ENCODE data around the gene SCN4B.

The SCN4B gene

DNA sequence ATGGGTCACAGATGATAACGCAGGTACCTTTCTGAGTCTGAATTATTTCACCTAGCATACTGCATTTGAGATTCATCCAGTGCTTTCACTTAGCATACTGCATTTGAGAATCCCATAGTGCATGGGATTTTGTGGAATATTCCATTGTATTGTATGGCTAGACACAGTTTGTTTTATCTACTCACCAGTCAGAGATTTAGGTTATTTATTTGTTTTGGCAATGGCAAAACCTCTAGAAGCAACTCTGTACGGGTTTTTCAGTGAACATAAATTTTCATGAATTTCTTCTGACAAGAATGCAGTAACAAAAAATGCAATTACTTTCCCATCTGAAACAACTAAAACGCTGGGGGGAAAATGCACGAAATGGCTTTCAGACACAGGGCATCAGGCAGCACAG, 24.3 kb downstream of the SCN4B start:
- DNase-seq: no peak

DNA sequence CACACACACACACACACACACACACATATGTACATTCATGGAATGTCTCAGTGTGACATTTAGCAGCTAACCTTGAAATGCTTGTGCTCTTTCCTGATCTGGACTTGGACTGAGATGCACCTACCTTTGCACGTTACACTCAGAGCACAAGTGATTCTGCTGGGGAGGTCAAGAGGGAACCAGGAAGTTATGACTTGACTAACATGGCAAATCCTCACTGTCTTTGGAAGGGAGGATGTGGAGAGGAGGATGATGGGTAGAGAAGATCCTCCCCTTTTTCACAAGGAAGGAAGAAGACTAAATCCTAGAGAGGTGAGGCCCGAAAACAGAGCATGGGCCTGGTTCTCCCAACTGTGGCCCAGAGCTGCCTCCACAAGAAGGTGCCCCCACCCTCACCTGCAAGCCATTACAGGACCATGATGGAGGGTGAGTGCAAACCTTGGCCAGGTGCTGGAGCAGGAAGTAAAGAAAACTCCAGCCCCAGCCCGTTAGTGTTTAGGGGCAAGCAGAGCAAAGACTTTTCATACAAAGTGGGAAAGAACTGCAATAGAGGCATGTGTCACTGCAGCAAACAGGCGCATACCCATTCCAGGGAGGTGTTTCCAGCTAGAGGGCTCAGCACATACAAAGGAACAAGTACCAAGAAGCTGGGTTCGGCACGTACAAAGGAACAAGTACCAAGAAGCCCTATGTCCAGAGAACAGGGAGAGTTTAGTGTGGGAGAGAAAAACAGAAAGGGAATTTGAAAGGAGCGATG, 26.4 kb downstream of the SCN4B start:
- DNase-seq: no peak

DNA sequence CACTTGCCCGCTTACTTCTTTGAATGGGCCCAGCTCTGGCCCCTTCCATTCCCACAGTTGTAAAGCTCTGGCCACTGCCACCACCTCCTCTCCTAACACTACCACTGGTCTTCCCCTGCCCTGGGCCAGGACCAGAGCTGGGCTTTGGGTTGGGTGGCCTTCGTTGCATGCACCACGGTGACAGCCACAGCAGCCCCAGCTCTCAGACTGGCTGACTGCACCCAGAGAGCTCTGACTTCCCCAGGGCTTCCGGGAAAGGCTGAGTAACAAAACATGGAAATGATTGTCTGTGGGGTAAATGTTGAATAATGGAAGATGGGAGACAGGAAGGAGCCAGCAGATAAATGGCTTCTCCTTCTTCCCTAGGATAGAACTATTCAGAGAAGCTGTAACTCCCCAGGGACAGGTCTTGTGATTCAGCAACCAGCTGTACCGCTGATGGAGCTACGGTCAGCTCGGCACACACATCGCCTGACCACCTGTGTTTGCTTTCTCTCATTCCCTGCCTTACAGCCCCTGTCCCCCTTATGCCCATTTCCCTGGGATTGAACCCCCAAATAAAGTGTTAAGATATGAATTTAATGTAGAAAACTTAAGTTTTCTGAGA, 27.6 kb downstream of the SCN4B start:
- DNase-seq: no peak

DNA sequence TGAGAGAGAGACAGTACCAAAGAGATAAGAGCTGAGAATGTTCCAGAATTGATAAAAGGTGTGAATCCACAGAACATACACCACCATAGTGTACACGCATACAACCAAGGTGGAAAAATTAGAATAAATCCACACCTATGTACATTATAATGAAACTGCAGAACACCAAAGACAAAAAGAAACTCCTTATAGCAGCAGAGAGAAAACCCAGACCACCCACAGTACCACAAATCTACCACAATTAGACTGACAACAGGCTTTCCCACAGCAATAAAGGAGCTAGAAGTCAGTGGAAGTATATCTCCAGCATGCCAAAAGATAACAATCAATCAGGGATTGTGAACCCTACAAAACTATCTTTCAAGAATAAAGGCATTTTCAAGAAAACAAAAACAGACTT, 31.8 kb downstream of the SCN4B start:
- no peak for DNase-seq

DNA sequence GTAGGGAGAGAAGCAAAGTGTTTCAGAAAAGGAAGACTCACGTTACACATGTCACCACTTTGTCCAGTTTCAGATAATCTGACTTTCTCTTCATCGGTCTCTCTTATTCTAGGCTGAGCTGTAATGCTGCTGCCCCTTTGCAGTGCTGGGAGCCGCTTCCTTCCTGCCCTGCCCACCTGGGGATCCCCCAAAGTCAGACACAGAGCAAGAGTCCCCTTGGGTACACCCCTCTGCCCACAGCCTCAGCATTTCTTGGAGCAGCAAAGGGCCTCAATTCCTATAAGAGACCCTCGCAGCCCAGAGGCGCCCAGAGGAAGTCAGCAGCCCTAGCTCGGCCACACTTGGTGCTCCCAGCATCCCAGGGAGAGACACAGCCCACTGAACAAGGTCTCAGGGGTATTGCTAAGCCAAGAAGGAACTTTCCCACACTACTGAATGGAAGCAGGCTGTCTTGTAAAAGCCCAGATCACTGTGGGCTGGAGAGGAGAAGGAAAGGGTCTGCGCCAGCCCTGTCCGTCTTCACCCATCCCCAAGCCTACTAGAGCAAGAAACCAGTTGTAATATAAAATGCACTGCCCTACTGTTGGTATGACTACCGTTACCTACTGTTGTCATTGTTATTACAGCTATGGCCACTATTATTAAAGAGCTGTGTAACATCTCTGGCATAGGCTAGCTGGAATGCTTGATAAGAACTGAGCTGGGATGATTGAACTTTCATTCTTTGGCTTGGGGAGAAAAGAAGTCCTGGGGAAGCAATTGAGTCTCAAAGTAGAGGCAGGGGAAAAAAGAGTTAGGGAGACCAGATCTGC, 34.6 kb downstream of the SCN4B start:
- no peak for DNase-seq

DNA sequence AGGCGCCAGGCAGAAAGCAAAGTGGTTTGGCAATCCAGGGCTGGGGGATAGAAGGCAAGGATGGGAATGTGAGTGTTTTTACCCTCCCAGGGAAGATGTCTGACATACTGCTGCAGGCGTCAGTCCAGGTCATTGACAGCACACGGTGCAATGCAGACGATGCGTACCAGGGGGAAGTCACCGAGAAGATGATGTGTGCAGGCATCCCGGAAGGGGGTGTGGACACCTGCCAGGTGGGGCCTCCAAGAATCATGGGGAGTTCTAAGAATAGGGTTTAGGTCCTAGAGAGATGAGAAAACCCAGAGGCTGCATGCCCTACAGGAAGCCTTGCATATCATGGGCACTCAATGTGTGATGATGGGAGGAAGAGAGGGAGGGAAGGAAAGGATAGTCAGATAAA, 37.6 kb downstream of the SCN4B start:
- no peak for DNase-seq

DNA sequence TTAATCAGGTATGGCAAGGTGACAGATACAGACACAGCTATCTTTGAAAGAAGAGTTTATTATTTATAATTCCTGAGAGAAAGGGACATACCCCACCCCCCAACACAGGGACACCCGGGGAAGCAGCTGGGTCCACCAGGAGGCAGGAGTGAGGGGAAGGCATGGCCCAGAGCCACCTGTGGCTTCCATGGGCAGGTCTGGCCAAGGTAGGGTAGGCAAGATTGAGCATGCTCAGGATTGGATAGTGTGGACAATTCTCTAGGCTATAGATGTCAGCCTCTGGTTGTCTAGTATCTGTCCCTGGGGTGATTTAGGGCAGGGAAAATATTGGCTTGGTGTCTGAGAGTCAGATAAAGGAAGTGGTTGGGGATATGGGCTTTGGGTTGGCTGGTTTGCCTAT, 38.4 kb downstream of the SCN4B start:
- no peak for DNase-seq

DNA sequence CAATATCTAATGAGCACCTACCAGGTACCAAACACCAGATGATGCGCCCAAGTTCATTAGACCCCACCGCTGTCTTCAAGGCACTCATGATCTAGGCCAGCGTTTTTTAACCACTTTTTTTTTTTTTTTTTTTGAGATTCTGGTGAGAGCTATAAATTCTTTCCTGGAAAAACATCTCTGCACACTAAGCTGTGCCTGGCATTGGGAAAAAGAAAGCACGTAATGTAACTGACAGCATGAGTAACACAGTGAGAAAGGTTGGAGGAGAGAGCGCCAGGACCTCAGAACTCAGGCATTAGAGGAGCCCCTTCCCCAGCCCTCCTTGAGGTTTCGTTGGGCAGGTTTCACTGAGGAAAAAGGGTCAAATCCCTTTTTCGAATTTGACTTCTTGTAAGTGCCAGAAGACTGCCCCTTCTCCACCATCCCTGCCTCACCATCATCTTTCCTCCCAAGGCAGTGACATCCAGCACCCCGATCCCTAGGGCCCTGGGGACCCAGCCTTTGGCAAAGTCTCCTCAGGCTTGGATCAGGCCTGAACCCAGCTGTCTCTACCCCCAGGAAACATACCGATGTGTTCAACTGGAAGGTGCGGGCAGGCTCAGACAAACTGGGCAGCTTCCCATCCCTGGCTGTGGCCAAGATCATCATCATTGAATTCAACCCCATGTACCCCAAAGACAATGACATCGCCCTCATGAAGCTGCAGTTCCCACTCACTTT, 39.8 kb downstream of the SCN4B start:
- DNase-seq: no peak

DNA sequence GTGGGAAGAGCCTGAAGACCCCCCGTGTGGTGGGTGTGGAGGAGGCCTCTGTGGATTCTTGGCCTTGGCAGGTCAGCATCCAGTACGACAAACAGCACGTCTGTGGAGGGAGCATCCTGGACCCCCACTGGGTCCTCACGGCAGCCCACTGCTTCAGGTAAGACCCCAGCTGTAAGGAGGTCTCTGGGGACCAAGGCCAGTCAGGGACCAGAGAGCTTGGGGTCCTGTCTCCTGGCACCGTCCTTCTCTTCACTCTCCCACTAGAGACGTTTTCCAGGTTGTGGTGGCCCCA, 40.9 kb downstream of the SCN4B start:
- no peak for DNase-seq

DNA sequence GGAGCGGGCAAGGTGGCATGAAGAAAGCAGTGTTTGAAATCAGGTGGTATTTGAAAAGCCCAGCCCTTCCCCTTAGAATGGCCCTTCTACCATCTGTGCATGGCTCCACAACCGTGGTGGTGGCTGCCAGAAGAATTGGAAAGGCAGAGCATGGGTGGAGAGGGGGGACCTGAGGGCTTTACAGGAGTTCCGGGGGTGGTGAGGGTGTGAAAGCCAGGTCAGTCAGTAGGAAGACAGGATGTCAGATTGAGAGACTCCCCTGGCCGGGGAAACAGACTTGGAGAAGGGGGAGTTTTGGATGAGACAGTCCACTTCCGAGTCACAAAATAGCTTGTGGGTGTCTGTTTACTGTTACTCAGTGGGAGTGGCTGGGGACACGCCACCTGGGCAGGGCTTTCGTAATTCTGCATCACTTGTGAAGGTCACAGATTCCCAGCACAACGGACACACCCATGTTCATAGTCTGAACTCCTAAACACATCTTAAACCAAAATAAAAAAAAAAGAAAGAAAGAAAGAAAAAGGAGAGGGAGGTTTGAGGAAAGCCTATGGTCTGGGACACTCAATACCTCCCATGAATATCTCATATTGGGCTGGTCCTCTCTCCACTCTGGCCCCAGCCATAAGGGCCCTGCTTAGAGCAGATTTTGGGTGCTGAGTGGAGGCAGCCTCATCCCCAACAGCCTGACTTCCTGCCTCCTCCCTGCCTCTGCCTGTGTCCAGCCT, 41.4 kb downstream of the SCN4B start:
- no peak for DNase-seq

DNA sequence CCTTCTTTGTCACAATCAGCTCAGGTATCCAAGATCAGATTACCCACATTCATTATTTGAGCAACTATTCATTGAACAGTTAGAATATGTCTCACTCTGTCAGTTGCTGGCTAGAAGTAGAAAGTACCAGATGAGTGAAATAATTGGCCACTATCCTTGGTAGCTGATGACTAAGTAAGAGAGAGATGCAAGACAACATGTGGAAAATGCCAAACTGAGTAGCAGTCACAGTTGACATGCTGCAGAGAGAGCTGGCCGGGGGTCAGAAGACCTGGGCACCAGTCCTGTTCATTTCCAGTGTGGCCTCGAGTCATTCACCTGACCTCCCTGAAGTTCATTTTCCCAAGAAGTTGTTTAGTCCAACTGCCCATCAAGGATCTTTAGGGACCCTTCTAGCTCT, 43.4 kb downstream of the SCN4B start:
- DNase-seq: no peak

DNA sequence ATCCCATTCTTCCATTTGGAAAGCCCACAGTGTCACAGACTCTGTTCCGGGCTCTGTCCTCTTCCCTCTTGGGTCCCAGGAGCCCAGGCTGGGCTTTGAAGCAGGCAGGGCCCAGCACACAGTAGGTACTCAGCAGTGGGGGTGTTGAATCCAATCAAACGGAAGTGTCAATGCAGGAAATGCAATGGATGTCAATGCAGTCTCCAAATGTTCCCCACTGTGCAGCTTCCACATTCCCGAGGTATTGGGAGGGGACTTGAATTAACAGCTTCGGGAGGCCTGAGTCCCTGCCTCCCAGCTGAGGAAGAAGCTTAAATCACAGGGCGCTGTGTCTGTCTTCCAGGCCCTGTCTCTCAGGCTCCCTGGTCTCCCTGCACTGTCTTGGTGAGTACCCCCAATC, 44.1 kb downstream of the SCN4B start:
- DNase-seq: no peak

DNA sequence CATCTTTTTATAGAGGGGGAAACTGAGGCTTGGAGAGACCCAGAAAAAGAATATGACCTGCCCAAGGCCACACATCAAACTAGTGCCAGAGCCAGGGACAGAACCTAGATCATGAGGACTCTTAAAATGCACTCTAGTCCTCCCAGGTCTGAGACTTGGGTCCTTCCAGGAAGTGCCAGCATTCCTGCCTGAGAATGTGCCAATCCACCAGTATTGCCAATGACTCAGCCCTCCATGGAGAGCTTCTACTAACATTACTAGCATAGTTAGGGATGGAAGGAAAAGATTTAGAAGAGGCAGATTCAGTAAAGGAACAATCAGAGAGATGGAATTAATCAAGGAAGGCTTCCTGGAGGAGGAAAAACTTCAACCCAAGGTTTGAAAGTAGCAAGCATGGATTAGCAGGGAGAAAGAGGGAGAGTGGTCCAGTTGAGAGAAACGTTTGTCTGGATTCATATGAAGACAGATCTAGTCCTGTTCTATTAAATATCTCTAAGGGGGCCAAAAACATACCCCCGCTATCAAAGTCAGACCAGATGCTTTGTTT, 45.8 kb downstream of the SCN4B start:
- DNase-seq: no peak

DNA sequence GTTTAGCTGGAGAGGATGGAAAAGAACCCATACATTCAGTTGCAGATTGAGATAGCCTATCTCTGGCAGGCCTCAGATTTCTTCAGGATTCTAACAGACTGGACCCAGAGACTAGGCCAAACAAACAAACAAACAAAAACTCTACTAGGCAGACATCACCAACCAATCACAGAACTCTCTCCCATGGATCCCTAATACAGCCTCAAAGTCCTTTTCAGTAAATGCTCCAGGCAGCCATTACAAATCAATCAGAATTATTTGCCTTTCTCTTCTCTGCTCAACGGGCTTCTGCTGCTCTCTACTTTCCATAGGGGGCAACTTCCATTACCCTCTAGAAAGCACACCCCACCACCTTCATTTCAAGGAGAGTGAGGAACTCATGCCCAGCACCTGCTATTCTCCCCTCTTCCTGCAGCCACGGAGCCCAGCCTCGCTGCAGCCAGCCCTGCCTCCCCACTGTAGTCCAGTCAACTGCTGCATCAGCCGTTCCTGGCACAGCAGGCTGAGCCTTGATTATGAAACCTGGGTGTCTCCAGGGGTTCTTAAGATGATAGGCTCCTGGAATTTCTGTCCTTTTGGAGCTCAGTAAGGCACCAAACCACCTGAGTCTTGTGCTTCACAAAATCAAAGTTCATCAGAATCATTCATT, 46.8 kb downstream of the SCN4B start:
- DNase-seq: no peak

DNA sequence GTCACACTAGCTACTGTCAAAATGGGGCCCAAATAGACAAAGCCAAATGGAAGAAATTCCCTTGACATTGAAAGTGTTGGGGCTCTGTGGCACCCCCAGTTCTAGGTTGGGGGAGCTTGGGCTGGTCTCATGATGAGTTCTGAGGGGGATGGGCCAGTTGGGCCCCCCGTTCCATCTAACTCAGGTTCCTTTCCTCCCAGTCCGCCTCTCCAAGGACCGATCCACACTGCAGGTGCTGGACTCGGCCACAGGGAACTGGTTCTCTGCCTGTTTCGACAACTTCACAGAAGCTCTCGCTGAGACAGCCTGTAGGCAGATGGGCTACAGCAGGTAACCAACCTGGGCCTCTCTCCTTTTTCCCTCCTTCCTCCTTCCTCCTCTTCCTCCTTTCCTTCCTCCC, 48.1 kb downstream of the SCN4B start:
- DNase-seq: no peak

DNA sequence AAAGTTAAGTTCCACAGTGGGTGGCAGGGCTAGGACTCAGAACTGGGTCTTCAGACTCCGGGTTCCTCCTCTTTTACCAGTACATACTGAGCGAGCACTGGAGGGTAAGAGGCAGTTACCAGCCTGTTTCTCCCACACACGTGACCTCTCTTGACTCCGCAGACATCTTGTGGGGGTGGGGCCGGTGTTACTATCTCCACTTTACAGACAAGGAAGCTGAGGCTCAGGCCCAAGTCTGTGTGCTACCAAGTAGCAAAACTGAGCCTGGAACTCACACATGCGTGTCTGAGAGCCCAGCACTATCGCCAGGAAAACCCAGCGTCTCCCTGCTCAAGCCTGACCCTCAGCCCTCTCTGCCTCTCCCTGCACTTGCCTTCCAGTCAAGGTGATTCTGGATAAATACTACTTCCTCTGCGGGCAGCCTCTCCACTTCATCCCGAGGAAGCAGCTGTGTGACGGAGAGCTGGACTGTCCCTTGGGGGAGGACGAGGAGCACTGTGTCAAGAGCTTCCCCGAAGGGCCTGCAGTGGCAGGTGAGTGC, 49.8 kb downstream of the SCN4B start:
- no peak for DNase-seq

DNA sequence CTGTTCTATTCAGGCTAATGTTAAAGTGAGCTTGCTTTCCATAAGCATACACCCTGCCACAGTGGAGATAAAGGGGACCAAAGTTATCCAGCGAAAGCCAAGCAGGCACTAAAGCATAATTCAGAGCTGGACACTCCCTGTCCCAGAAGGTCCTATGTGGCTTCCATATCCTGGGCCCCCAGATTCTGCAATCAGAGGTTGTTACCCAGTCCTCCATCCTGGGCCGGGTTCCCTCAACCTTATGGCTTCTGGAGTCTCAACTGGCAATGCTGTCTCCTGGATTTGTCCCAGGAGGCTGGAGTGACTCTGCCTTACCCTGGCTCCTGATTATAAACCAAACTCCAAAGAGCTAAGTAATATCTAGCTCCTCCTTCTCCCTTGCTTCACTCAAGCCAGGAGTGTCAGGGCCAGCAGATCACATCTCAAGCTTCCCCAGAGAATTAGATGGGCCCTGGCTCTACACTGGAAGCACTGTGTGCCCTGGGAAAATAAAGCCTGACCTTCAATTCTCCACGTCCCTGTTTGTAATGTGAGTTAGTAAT, 51.9 kb downstream of the SCN4B start:
- no peak for DNase-seq

DNA sequence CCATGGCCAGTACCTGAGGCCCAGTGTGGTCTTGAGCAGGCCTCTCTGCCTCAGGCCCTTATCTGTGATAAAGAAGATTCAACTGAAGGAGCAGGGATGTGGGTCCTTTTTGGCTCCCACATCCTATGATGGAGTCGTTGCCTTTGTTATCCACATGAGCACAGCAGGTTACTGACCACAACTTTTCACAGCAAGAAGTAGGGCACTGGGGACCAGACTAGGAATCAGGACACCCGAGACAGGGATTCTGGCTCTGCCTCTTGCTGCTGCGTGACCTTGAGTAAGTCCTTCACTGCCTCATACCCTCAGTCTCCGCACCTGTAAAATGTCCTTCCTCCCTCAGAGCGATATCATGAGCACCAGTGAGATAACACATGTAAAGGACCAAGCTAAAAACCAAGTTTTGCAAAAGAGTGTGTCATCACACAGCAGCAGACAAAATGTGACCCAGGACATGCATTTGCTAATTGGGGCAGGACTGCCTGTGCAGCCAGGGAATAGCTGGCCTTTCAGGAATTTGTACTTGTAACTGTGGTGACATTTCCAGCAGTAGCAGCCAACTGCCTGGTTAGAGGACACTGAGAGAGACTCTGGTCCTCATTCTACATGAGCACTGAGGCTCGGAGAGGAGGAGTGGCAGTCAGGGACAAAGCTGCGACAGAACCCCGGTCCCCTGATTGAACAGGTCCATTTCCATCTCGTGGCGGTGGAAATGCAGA, 52.6 kb downstream of the SCN4B start:
- no peak for DNase-seq

DNA sequence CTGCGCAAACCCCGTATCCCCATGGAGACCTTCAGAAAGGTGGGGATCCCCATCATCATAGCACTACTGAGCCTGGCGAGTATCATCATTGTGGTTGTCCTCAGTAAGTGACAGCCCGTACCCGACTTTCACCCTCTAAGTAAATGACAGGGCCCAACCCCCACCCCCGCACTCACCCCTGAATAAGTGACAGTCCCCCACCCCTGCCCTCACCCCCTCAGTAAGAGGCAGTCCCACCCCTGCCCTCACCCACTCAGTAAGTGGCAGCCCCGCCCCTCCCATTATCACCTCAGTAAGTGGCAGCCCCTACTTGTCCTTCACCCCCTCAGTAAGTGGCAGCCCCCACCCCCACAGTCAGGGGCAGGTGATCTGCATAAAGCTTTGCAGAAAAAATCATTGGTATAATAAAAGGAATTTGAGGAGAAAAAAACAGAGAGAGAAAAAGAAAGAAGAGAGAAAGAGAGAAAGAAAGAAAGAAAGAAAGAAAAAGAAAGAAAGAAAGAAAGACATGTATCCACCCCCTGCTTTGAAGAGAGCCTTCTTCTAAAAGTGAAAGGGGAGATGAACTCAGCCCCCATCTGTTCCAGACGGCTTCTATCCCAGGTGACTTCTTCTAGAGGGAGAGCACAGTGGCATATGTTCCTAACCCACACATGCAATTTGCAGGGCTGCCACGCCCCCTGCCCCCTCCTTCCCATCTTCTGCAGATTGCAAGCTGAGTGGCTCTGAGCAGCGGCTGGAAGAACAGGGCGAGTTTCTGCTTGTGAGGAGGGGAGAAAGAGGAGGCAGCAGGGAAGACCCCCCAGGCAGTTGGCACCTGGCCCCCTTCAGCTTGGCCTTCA, 53.4 kb downstream of the SCN4B start:
- no peak for DNase-seq

DNA sequence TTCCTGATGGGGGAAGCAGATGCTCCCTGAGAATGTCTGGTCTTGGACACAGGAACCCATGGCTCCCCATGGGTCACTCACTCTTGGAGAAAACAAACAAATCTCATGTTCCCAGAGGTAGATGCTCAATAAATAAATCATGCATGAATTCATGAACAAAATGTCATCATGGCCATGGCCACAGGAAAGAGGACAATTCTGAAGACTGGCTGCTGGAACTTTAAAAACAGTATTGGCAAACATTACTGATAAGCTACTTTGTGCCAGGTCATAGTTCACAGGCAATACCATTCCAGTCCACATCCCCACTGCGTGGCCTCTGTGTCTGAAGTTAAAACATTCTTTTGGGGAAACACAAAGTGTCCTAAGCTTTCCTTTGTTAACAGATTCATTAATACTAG, 56.7 kb downstream of the SCN4B start:
- DNase-seq: no peak

Measured in activated CD4-positive, alpha-beta T cell treated with anti-CD3 and anti-CD28 coated beads, Interleukin-2, amount 50 U/mL, for 48 hours (primary cell).